PFSK-1 (cell line): ENCODE data around the gene NECTIN1.

Experiments
- POLR2AphosphoS5 ChIP-seq: IDR thresholded peaks from 2 replicates; pipeline ENCODE4 v1.6.1; 2012; ENCODE audit warnings: low read depth, mild to moderate bottlenecking, control low read depth, low read length, moderate library complexity
- TAF1 ChIP-seq: IDR thresholded peaks from 2 replicates; pipeline ENCODE4 v1.6.1; 2012; ENCODE audit warnings: low read length, control low read depth, borderline replicate concordance; ENCODE audit not compliant: insufficient read depth
- TF ChIP-seq, protein P1 (sequence below), 2 experiments: IDR thresholded peaks; 2 replicates each; pipeline versions ENCODE4 v1.6.1 to v1.8.0; 2011 to 2012; ENCODE audit warnings: low read depth in 2 of 2, low read length in 2 of 2, control low read depth in 1 of 2, inconsistent platforms in 1 of 2, mild to moderate bottlenecking in 1 of 2, moderate library complexity in 1 of 2; ENCODE audit not compliant: insufficient read depth in 1 of 2

DNA sequence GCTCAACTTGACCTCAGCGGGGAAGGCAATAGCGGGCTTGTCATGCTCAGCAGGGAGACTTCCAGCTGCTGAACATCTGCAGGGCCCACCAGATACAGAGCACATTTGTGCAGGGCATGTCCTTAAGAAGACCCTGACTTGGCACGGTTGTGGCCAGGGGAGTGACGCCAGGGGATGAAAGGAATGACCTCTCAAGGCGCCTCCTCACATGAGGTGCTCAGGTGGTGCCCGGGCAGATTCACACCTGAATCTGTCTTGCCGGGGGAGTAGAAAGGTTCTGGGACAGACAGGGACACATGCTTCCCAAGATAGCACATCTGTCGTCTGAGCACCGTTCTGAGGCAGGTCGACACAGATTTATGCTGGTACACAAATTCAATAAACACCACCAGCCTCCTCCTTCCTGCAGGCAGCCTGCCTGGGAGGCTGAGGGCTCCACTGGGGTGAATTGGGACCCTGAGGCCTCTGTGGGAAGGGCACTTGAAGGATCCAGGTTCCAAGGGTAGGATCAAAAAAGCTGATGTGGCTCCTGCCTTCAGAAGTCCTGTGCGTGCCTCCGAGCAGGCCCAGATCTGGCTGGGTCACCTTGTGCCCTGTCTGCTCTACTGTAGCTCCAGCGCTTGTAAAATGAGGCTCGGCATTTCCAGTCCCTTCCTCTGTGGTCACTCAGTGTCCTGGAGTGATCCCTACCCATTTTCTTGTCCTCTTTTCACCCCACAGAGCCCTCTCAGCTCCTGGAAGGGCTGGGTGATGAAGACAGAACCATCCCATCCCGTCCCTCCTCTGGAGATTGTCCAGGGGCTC lies 49.6 kb upstream of the NECTIN1 start:
- TF ChIP-seq, protein P1, sequence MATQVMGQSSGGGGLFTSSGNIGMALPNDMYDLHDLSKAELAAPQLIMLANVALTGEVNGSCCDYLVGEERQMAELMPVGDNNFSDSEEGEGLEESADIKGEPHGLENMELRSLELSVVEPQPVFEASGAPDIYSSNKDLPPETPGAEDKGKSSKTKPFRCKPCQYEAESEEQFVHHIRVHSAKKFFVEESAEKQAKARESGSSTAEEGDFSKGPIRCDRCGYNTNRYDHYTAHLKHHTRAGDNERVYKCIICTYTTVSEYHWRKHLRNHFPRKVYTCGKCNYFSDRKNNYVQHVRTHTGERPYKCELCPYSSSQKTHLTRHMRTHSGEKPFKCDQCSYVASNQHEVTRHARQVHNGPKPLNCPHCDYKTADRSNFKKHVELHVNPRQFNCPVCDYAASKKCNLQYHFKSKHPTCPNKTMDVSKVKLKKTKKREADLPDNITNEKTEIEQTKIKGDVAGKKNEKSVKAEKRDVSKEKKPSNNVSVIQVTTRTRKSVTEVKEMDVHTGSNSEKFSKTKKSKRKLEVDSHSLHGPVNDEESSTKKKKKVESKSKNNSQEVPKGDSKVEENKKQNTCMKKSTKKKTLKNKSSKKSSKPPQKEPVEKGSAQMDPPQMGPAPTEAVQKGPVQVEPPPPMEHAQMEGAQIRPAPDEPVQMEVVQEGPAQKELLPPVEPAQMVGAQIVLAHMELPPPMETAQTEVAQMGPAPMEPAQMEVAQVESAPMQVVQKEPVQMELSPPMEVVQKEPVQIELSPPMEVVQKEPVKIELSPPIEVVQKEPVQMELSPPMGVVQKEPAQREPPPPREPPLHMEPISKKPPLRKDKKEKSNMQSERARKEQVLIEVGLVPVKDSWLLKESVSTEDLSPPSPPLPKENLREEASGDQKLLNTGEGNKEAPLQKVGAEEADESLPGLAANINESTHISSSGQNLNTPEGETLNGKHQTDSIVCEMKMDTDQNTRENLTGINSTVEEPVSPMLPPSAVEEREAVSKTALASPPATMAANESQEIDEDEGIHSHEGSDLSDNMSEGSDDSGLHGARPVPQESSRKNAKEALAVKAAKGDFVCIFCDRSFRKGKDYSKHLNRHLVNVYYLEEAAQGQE (IDR thresholded peaks at IDR 0.05; ENCODE audit: insufficient read depth in 1 of 2, low read depth in 2 of 2, low read length in 2 of 2) = no peak
- no peak for TF ChIP-seq POLR2AphosphoS5
- TF ChIP-seq TAF1 = no peak
